ENCODE data around the gene KSR1.

The KSR1 gene

GRCh38 chr17:27514595-27515413 lies 58.6 kb downstream of the KSR1 start:
- DNase-seq (ENCODE audit: low read depth in 2 of 2), result no peak

- DNase-seq (ENCODE audit: low read depth in 2 of 2), result no peak
These were observed 61.8 kb downstream of the KSR1 start for GRCh38 chr17:27518048-27518447.

- no peak for DNase-seq (ENCODE audit: low read depth in 2 of 2)
These were observed 62.6 kb downstream of the KSR1 start for GRCh38 chr17:27518545-27519521.

GRCh38 chr17:27519550-27519949 lies 63.3 kb downstream of the KSR1 start:
- DNase-seq (ENCODE audit: low read depth in 2 of 2), result no peak

- no peak for DNase-seq (ENCODE audit: low read depth in 2 of 2)
These were observed 64.4 kb downstream of the KSR1 start for GRCh38 chr17:27520491-27521185.

GRCh38 chr17:27521281-27522027 lies 65.2 kb downstream of the KSR1 start:
- DNase-seq (ENCODE audit: low read depth in 2 of 2), result no peak

- DNase-seq (ENCODE audit: low read depth in 2 of 2), result no peak
These were observed 65.9 kb downstream of the KSR1 start for GRCh38 chr17:27522028-27522635.

- no peak for DNase-seq (ENCODE audit: low read depth in 2 of 2)
These were observed 67.5 kb downstream of the KSR1 start for GRCh38 chr17:27523712-27524111.

- no peak for DNase-seq (ENCODE audit: low read depth in 2 of 2)
These were observed 68.3 kb downstream of the KSR1 start for GRCh38 chr17:27524594-27524993.

GRCh38 chr17:27525316-27525715 lies 69.1 kb downstream of the KSR1 start:
- DNase-seq (ENCODE audit: low read depth in 2 of 2), result no peak

- no peak for DNase-seq (ENCODE audit: low read depth in 2 of 2)
These were observed 69.8 kb downstream of the KSR1 start for GRCh38 chr17:27525836-27526603.

GRCh38 chr17:27526604-27527002 lies 70.4 kb downstream of the KSR1 start:
- DNase-seq (ENCODE audit: low read depth in 2 of 2), result peak; percentile 36 to 56

GRCh38 chr17:27529230-27529796 lies 73.1 kb downstream of the KSR1 start:
- no peak for DNase-seq (ENCODE audit: low read depth in 2 of 2)

GRCh38 chr17:27530764-27531391 lies 74.6 kb downstream of the KSR1 start:
- DNase-seq (ENCODE audit: low read depth in 2 of 2), result no peak

- no peak for DNase-seq (ENCODE audit: low read depth in 2 of 2)
These were observed 75.3 kb downstream of the KSR1 start for GRCh38 chr17:27531469-27531961.

GRCh38 chr17:27532269-27533263 lies 76.3 kb downstream of the KSR1 start:
- no peak for DNase-seq (ENCODE audit: low read depth in 2 of 2)

- DNase-seq (ENCODE audit: low read depth in 2 of 2), result no peak
These were observed 77.9 kb downstream of the KSR1 start for GRCh38 chr17:27533874-27534815.

Measured in stimulated activated CD4-positive, alpha-beta T cell treated with anti-CD3 and anti-CD28 coated beads, Interleukin-15, amount 100 ng/mL, for 48 hours (primary cell).